HG03139 (cell line): Measurements from ENCODE around the gene FAM237A.

Source experiments
- ATAC-seq: cut with Tn5 transposase; IDR thresholded peaks from one replicate; pipeline ENCODE4 v1.9.1; 2021; ENCODE audit not compliant: unreplicated experiment

FAM237A gene

GRCh38 chr2:206688453-206688852, 46.2 kb downstream of the FAM237A start:
- no peak for ATAC-seq

- ATAC-seq: no peak
Observed at GRCh38 chr2:206688990-206689389, 46.7 kb downstream of the FAM237A start.

DNA sequence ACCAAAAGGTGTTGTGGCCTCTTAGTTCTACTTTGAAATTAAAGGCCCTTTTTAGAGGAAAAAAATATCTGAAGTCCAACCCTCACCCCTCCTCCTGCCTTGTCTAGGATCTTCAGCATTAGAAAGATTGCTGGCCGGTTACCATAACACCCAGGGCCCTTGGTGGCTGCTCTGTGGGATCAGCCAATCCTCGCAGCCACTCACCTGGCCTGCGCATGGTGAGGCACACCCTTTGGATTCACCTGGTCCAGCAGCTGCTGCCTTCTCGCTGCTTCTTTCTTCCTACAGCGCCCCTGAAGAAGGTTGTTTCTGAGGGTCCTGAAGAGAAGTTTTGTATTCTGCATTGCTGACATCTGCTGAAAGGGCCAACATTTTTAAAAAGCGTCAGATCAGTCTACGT, 50.7 kb downstream of the FAM237A start:
- ATAC-seq: no peak

GRCh38 chr2:206693399-206694137, 51.3 kb downstream of the FAM237A start:
- no peak for ATAC-seq

GRCh38 chr2:206696910-206697309, 54.6 kb downstream of the FAM237A start:
- no peak for ATAC-seq

- ATAC-seq: no peak
Observed at GRCh38 chr2:206698811-206699210, 56.5 kb downstream of the FAM237A start.
